ENCODE results near the gene MANEA.

The MANEA gene

DNA sequence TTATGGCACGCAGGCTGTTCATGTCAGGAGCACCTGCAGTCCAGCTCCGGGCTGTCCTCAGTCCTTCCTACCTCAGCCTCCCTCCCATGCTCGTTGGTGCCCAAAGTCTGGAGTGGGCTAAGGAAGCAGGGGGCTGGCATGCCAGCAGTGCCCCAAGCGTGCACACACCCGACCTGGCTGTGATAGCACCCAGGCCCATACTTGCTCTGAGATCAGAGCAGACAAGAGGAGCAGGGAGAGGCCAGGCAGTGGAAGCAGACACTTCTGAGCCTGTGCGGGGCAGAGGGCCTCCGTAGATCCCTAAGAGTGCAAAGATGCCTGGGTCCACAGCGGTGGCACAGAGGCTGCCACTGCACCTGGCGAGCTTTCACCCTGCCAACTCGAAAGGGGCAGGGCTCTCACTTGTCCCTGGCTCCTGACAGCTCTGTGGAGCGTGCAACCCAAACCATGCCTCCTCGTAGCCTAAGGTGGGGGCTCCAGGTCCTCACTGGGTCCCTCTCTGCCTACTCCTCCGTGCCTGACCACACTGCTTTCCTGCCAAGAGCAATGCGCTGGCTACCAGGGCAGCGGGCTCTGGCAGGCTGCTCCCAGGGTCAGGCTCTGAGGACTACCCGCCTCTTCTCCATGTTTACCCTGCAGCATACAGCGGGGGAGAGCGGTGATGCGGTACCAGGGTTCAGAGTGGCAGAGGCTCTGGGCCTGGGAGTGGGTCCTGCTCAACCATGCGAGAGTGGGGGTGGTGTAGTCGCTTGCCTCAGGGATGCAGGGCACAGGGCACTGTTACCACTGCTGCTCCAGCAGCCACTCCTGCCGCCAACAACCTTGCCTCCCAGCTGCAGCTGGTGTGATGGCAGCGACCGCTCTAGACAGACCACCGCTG is 59.5 kb downstream of the MANEA start:
- DNase-seq (ENCODE audit: low spot score) = no peak
- TF ChIP-seq, protein P1, sequence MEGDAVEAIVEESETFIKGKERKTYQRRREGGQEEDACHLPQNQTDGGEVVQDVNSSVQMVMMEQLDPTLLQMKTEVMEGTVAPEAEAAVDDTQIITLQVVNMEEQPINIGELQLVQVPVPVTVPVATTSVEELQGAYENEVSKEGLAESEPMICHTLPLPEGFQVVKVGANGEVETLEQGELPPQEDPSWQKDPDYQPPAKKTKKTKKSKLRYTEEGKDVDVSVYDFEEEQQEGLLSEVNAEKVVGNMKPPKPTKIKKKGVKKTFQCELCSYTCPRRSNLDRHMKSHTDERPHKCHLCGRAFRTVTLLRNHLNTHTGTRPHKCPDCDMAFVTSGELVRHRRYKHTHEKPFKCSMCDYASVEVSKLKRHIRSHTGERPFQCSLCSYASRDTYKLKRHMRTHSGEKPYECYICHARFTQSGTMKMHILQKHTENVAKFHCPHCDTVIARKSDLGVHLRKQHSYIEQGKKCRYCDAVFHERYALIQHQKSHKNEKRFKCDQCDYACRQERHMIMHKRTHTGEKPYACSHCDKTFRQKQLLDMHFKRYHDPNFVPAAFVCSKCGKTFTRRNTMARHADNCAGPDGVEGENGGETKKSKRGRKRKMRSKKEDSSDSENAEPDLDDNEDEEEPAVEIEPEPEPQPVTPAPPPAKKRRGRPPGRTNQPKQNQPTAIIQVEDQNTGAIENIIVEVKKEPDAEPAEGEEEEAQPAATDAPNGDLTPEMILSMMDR (IDR thresholded peaks at IDR 0.05; ENCODE audit: extremely low read depth, missing control alignments) = no peak

DNA sequence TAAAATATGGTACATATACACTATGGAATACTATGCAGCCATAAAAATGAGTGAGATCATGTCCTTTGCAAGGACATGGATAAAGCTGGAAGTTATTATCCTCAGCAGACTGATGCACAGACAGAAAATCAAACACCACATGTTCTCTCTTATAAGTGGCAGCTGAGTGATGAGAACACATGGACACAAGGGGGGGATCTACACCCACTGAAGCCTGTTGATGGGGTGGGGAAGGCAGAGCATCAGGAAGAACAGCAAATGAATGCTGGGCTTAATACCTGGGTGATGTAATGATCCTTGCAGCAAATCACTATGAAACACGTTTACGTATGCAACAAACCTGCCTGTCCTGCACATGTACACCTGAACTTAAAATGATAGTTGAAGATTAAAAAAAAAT is 71.3 kb downstream of the MANEA start:
- TF ChIP-seq, protein P1 (IDR thresholded peaks at IDR 0.05; ENCODE audit: extremely low read depth, missing control alignments) = no peak

DNA sequence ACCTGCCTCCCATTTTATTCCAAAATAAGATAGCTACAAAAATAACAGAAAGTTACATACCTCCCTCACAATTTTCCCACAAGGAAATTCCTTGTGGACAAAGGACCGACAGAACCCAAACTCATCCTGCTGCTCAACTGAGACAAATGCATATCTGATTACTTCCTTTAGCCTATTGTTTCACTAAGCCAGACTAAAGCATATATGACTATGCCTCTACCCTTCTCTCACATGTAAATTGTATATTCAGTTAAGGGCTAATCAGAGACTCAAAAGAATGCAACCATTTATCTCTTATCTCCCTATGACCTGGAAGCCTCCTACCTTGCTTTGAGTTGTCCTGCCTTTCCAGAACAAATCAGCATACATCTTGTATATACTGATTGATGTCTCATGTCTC is 72.1 kb downstream of the MANEA start:
- DNase-seq (ENCODE audit: low spot score) = no peak
- TF ChIP-seq, protein P1 (IDR thresholded peaks at IDR 0.05; ENCODE audit: extremely low read depth, missing control alignments) = no peak

More for the DNA sequence above, 71.3 kb downstream of the MANEA start:
- DNase-seq (ENCODE audit: low spot score) = no peak

DNA sequence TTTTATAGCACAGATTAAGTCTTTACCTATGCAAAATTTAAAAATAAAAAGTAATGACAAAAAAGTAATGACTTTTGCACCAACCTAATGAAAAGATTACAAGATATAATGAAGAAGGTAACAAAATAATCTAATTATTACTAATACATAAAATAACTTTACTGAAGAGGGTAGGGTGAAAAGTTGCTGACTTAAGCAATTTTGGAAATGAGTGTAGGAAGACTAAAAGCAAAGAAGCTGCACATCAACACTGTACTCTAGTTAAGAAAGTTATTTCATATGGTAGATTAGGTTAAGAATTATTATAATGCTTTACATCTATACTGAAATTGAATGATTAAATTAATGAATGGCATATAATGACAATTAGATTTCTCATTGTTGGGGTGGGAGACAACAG is 76.8 kb downstream of the MANEA start:
- no peak for DNase-seq (ENCODE audit: low spot score)
- TF ChIP-seq, protein P1 (IDR thresholded peaks at IDR 0.05; ENCODE audit: extremely low read depth, missing control alignments) = no peak

DNA sequence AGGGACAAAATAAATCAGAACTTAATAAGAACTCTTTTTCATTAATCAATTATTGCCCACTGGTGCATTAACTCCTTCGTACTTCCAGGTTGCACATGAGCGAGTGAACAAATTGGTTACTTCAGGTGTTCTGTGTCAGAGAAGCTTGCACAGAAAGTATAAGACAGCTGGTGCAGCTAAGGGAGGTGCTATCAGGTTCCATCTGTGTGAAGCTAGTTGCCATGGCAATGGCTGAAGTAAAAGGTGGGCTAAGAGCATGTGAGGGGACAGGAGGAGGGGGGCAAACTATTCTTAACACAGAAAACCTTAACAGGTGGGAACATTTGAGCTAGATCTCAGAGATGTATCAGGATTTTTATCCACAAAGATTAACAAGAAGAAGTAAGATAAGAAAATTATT is 81.6 kb downstream of the MANEA start:
- TF ChIP-seq, protein P1 (IDR thresholded peaks at IDR 0.05; ENCODE audit: extremely low read depth, missing control alignments) = no peak
- DNase-seq (ENCODE audit: low spot score) = no peak

All from GM20000 (cell line).